GM12864 (cell line): Measurements from ENCODE around the gene CHADL.

Source experiments
- DNase-seq: peaks from one replicate; pipeline ENCODE4 v3.0.0-alpha.2; 2011; ENCODE audit warnings: low read depth
- H3K4me3 ChIP-seq: 2 replicates; pipeline ENCODE4 v1.5.1; 2011; ENCODE audit warnings: mild to moderate bottlenecking, low read depth, low read length, control low read depth
- CTCF ChIP-seq: IDR thresholded peaks from 2 replicates; pipeline ENCODE4 v1.5.1; 2011; ENCODE audit warnings: low read depth, mild to moderate bottlenecking, moderate library complexity, low read length, control low read depth, inconsistent platforms; ENCODE audit errors: missing control alignments

Gene CHADL

GRCh38 chr22:41239443-41240128 lies 1.1 kb downstream of the CHADL start:
- TF ChIP-seq CTCF, result no peak
- DNase-seq, result no peak
- H3K4me3 ChIP-seq, result no peak overlapping the region

GRCh38 chr22:41238570-41239442 lies 1.9 kb downstream of the CHADL start:
- no peak for TF ChIP-seq CTCF
- no peak for DNase-seq
- H3K4me3 ChIP-seq, result no peak overlapping the region

- peak overlapping the region; percentile 47 for H3K4me3 ChIP-seq
- peak; percentile 50 for DNase-seq
- peak; percentile 77 for TF ChIP-seq CTCF
Measured at GRCh38 chr22:41237707-41238569, 2.8 kb downstream of the CHADL start.

- DNase-seq, result no peak
- peak overlapping the region; percentile 47; the same call in 1 of the 2 replicates for H3K4me3 ChIP-seq
- no peak for TF ChIP-seq CTCF
Measured at GRCh38 chr22:41237036-41237706, 3.6 kb downstream of the CHADL start.

- no peak for DNase-seq
- TF ChIP-seq CTCF, result no peak
- no peak overlapping the region for H3K4me3 ChIP-seq
Measured at GRCh38 chr22:41234815-41235695, 5.7 kb downstream of the CHADL start.

GRCh38 chr22:41231369-41231768 lies 9.4 kb downstream of the CHADL start:
- H3K4me3 ChIP-seq, result no peak overlapping the region
- TF ChIP-seq CTCF, result no peak
- no peak for DNase-seq
